Activated CD4-positive, alpha-beta T cell treated with anti-CD3 and anti-CD28 coated beads, Interleukin-2, amount 50 U/mL, for 1 hour (primary cell): Measurements from ENCODE around the gene IGHMBP2.

ENCODE experiments used
- DNase-seq: peaks from one replicate; pipeline ENCODE4 v3.0.0-alpha.2; 2020

Gene IGHMBP2

DNA sequence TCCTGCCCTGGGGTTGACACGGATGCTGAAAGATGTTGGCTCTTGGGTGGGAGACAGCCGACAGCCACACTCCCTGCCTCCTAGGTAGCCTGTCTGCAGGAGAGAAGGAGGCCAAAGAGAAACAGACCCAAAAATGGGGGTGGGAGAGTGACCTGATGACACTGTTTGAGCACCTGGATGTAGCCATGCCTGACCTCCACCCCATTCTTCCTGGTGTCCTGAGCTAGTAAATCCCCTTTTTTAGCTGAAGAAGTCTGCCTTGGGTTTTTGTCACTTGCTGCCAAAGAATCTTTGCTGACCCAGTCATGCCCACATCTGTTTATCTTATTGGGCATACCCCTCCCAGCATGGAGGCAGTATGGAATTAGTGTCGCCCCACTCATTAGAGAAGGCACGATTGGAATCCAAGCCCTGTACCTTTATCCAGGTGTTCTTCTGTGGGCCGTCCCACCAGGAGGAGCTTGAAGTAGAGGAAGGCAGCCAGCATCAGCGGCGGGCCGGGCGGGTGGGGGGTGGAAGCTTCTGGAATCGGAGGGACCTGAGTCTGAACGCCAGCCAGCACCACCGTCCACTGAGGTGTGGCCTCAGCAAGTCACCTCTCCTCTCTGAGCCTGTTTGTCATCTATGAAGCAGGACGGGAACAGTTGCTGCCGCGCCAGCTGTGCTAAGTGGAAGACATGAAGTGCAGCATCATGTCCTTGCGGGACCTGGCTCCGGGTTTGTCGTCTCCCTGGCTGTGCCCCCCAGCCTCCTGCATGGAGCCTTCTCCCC is 37.8 kb downstream of the IGHMBP2 start:
- no peak for DNase-seq

DNA sequence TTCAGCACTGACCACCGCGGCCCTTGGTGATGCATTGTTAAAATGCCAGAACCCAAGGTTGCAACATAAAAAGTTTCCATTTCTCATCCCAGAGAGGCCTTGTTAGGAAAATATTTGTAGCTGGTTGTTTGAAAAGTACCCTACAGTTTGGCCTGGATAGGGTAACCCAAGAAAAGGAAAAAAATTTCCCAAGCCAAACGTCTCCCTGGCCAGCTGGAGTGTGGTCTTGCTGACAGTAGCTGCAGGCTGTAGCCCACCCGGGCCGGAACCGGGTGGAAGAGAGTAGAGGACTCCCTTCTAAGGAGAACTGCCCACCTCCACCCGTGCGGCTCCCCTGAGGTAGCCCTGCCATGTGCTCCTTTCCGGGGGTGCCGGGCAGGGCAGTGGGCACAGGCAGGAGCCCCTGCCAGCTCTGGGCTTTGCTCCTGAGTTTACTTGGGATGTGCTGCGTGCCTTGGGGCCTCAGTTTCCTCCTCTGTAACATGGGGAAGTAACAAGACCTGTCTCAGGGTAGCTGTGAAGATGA is 38.5 kb downstream of the IGHMBP2 start:
- DNase-seq, result no peak

GRCh38 chr11:68942751-68943271 is 39.1 kb downstream of the IGHMBP2 start:
- DNase-seq, result no peak

DNA sequence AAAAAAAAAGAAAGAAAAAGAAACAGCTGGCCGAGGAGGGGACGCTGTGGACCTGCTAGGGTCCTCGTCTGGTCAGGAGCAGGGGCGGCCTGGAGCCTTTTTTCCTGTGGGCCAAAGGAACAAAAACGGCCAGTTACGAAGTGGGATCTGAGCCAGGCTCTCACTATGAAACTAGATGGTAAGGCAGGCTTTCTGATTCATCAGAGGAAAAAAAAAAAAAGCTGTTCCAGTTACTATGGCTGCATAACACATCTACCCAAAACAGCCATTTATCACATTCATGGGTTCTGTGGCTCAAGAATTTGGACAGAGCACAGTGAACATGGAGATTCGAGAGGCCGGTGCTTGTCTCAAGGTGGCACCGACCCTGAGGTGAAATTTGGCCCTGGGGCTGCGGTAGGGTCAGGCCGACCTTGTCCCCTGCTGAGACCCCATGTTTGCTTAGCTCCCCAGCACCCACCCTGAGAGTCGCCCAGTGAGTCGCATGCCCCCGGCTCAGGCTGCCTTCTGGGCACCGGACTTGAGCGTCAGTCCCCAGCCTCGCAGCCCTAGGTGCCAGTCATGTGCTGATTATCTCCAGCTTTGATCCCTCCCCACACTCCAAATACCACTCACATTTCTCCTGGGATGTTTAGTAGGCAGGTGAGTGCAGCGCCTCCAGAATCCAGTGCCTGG is 42.9 kb downstream of the IGHMBP2 start:
- no peak for DNase-seq

- no peak for DNase-seq
Measured at GRCh38 chr11:68947151-68947550, 43.5 kb downstream of the IGHMBP2 start.

DNA sequence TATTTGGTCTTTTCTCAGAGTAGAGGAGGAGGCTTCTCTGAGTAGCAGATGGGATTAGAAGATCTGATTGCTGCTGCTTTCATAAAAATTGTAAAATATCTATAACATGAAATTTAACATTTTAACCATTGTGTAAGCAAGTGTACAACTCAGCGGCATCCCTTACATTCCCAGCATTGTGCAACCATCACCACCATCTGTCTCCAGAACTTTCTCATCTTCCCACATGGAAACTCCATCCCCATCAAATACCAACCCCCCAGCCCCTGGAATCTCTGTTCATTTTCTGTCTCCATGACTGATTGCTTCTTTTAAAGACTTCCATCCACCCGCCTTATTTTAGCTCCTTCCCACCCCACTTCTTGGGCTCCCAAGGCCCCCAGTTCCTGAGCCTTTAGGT is 44.8 kb downstream of the IGHMBP2 start:
- no peak for DNase-seq

GRCh38 chr11:68948935-68949334 is 45.2 kb downstream of the IGHMBP2 start:
- DNase-seq, result no peak

- DNase-seq, result no peak
Measured at GRCh38 chr11:68950270-68950669, 46.6 kb downstream of the IGHMBP2 start.

- no peak for DNase-seq
Measured at GRCh38 chr11:68950762-68951161, 47.1 kb downstream of the IGHMBP2 start.

- no peak for DNase-seq
Measured at GRCh38 chr11:68954836-68955606, 51.3 kb downstream of the IGHMBP2 start.

- DNase-seq, result no peak
Measured at GRCh38 chr11:68955607-68955958, 51.9 kb downstream of the IGHMBP2 start.

DNA sequence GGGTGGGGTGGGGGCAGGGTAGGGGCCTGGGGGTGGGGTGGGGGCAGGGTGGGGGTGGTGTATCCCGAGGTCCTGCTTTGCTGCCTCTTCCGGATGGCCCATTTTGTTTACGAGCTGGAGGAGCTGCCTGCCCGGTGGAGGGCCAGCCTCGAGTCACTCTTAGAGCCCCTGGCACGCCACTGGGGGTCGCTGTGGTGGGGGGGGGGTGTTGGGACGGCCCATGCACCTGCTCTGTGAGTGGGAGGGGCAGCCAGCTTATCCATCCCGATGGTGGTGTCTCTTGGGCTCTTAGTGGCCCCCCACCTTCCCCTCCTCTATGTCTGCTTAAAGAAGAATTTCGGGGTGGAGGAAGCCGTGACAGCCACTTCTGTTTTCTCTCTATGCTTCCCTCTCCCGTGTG is 52.5 kb downstream of the IGHMBP2 start:
- peak; percentile 36 for DNase-seq

DNA sequence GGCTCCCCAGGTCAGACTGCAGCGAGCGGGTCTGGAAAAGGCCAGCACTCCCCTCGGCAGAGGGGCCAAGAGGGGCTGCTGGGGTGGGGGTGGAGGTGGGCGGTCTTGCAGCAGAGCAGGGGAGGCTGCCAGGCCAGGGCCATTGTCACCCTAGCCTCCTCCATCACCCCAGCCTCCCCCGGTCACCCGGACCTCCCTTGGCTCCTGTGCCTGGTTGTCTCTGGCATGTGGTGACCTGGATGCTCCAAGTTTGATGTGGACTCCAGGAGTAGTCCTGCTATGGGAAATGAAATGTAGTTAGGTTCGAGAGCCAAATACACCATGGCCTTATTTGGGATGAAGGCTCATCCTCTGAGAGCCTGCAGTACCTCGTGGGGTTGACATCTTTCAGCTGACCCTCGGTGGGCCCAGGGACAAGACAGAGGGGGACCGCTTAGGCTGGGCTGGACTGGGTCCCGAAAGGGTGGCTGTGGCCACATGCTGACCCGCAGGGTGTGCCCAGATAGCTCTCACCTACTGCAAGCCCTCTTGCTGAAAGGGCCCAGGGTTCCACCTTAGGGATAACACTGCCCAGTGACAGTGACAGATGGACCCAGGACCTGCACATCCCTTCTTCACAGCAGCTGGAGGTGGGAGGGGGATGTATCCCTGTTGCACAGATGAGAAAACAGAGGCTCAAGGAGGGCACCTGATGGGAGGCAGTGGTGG is 53.0 kb downstream of the IGHMBP2 start:
- DNase-seq, result no peak

GRCh38 chr11:68958211-68958610 is 54.5 kb downstream of the IGHMBP2 start:
- DNase-seq, result no peak

DNA sequence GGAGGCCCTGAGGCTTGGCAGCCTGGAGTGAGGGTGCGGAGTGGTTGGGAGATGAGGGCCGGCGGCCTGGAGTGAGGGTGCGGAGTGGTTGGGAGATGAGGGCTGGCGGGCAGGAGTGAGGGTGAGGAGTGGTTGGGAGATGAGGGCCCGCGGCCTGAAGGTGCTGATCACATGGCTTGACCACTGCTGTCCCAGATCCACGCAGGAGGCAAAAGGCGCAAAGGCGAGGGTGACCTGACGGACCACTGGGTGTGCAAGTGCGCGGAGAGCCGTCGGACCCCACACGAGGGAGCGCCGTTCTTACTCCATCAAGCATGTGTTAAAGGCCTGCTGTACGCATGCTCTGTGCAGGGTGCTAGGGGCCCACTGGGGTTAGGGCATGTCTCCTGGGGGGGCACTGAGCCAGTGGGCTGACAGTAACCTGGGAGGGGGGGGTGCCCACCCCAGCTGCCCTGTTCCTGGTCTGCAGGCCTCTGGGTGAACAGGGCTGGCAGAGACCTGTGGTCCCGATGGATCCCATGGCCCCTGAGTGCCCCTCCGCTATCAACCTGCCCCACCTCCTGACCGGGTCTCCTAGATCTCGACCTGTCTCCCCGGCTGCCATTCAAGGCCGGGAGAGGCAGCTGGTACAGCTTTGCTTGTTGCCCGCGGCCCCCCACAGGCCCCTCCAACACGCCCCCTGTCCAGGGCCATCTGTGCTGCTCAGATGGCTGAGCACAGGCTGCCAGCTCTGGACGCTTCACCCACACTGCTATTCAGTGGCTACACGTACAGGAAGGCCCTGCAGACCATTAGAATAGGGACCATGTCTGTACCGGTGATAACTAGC is 56.0 kb downstream of the IGHMBP2 start:
- no peak for DNase-seq

DNA sequence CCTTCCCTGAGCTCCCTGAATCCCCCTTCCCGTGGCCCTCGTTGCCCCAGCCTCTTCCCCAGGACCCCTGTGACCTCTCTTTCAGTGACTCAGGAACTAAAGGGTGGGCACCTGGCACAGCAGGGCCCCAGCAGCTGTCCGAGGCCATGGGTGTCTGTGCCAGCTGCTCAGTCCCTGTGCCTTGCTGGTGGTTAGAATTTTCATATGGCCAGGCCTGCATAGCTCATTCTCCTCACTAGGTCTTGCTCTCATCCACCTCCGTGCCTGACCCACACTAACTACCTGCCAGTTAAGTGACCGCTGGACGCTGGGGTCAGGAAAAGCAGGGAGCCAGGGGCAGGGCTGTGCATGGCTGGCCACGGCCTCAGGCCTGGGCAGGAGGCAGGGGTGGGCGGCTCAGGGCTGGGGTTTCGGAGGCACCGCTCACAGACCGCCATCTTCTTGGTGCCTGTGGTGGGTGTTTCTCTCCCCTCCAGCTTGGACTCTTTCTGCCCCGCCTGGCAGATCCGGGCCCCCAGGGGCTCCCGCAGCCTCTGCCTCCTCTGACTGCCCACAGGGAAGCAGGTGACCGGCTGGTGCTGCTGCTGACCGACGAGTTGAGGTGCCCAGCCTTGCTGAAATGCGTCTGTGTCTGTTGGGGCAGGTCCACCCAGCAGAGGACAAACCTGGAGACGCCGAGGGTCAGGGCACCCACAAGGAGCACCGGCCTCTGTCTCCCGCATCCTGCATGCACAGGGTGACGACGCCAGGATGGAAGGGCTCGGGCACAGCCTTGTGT is 56.8 kb downstream of the IGHMBP2 start:
- DNase-seq, result no peak

- DNase-seq, result no peak
Measured at GRCh38 chr11:68961245-68961644, 57.6 kb downstream of the IGHMBP2 start.

DNA sequence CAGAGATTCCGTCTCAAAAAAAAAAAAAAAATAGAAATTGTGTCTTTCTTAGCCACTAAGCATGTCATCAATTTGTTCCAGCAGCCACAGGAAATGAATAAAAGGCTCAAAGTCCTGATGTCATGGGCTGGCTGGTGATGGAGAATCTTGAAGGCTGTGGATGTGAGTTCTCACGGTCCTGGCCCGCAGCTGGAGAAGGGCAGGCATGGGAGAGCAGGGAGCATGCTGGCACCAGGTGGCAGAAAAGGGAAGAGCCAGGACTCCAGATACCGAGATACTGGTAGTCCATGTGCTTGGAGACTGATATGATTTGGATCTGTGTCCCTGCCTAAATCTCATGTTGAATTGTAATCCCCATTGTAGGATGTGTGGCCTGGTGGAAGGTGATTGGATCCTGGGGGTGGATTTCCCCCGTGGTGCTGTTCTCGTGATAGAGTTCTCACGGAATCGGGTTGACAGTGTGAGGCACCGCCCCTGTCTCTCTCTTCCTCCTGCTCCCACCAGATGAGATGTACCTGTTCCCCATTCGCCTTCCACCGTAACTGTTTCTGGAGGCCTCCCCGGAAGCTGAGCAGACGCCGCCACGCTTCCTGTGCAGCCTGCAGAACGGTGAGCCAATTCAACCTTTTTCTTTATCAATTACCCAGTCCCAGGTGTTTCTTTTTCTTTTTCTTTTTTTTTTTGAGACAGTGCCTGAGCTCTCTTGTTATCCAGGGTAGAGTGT is 59.0 kb downstream of the IGHMBP2 start:
- DNase-seq, result peak; percentile 30

DNA sequence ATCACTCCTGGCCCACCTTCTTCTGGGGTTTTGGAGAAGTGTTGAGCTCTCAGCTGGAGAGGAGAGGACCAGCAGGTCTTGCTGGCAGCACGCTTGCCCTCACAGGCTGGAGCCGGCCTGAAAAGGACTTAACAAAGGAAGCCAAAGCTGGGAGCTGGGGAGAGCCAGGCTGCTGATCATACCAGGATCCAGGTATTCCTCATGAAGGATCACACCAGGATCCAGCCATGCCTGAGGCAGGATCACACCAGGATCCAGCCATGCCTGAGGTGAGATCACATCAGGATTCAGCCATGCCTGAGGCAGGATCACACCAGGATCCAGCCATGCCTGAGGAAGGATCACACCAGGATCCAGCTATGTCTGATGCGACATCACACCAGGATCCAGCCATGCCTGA is 60.1 kb downstream of the IGHMBP2 start:
- DNase-seq, result no peak
